HG02798 (cell line): Measurements from ENCODE around the gene SH3BP5.
"Not testable (repeated sequence)": the region's sequence is repeated elsewhere in the genome, so short reads cannot be mapped to it uniquely, and the experiment has no call there.

Source experiments
- ATAC-seq: cut with Tn5 transposase; IDR thresholded peaks from one replicate; pipeline ENCODE4 v1.9.1; 2021; ENCODE audit warnings: mild to moderate bottlenecking; ENCODE audit not compliant: unreplicated experiment, poor library complexity

Gene SH3BP5

GRCh38 chr3:15332405-15333098 lies at the start of gene SH3BP5:
TSS of gene SH3BP5 (minus strand) at chr3:15332586. CDS start at chr3:15332408, 178 bp downstream.
- ATAC-seq, result peak; percentile 85

GRCh38 chr3:15380980-15381890 lies 48.8 kb upstream of the SH3BP5 start:
- ATAC-seq, result no peak

- ATAC-seq, result peak; percentile 92
Measured at GRCh38 chr3:15377961-15378791, 45.8 kb upstream of the SH3BP5 start.

GRCh38 chr3:15375461-15376000 lies 43.1 kb upstream of the SH3BP5 start:
- ATAC-seq, result no peak

GRCh38 chr3:15372918-15373317 lies 40.5 kb upstream of the SH3BP5 start:
- ATAC-seq, result no peak

- ATAC-seq, result no peak
Measured at GRCh38 chr3:15368561-15369135, 36.3 kb upstream of the SH3BP5 start.

GRCh38 chr3:15367059-15367458 lies 34.7 kb upstream of the SH3BP5 start:
- no peak for ATAC-seq

GRCh38 chr3:15364078-15364477 lies 31.7 kb upstream of the SH3BP5 start:
- ATAC-seq, result not testable (repeated sequence)

- ATAC-seq, result peak; percentile 82
Measured at GRCh38 chr3:15361494-15362214, 29.3 kb upstream of the SH3BP5 start.

- ATAC-seq, result no peak
Measured at GRCh38 chr3:15360788-15361493, 28.6 kb upstream of the SH3BP5 start.

- no peak for ATAC-seq
Measured at GRCh38 chr3:15359677-15360397, 27.5 kb upstream of the SH3BP5 start.

GRCh38 chr3:15356651-15357061 lies 24.3 kb upstream of the SH3BP5 start:
- not testable (repeated sequence) for ATAC-seq

GRCh38 chr3:15356176-15356575 lies 23.8 kb upstream of the SH3BP5 start:
- no peak for ATAC-seq

- ATAC-seq, result no peak
Measured at GRCh38 chr3:15355086-15355485, 22.7 kb upstream of the SH3BP5 start.

GRCh38 chr3:15354485-15354884 lies 22.1 kb upstream of the SH3BP5 start:
- ATAC-seq, result no peak

GRCh38 chr3:15350141-15350540 lies 17.8 kb upstream of the SH3BP5 start:
- ATAC-seq, result no peak

- ATAC-seq, result not testable (repeated sequence)
Measured at GRCh38 chr3:15349438-15349837, 17.1 kb upstream of the SH3BP5 start.

GRCh38 chr3:15348246-15348645 lies 15.9 kb upstream of the SH3BP5 start:
- ATAC-seq, result no peak
